ENCODE data around the gene VTI1B.
"Not testable (repeated sequence)": the region's sequence is repeated elsewhere in the genome, so short reads cannot be mapped to it uniquely, and the experiment has no call there.

The VTI1B gene

GRCh38 chr14:67674480-67675218, at the start of gene VTI1B:
TSS of gene VTI1B (minus strand) at chr14:67674632. CDS start at chr14:67674489, 143 bp downstream.
- DNase-seq (ENCODE audit: low spot score), result peak; percentile 90

GRCh38 chr14:67722293-67722692, 47.9 kb upstream of the VTI1B start:
- peak; percentile 38 for DNase-seq (ENCODE audit: low spot score)

GRCh38 chr14:67721875-67722274, 47.4 kb upstream of the VTI1B start:
- DNase-seq (ENCODE audit: low spot score), result no peak

GRCh38 chr14:67719866-67720265, 45.4 kb upstream of the VTI1B start:
- no peak for DNase-seq (ENCODE audit: low spot score)

GRCh38 chr14:67719385-67719784, 45.0 kb upstream of the VTI1B start:
- DNase-seq (ENCODE audit: low spot score), result not testable (repeated sequence)

- DNase-seq (ENCODE audit: low spot score), result no peak
These were observed 43.8 kb upstream of the VTI1B start for GRCh38 chr14:67718265-67718664.

- no peak for DNase-seq (ENCODE audit: low spot score)
These were observed 42.6 kb upstream of the VTI1B start for GRCh38 chr14:67717048-67717447.

- DNase-seq (ENCODE audit: low spot score), result no peak
These were observed 35.8 kb upstream of the VTI1B start for GRCh38 chr14:67710209-67710608.

- not testable (repeated sequence) for DNase-seq (ENCODE audit: low spot score)
These were observed 35.4 kb upstream of the VTI1B start for GRCh38 chr14:67709796-67710195.

GRCh38 chr14:67709346-67709745, 34.9 kb upstream of the VTI1B start:
- not testable (repeated sequence) for DNase-seq (ENCODE audit: low spot score)

GRCh38 chr14:67705211-67705610, 30.8 kb upstream of the VTI1B start:
- no peak for DNase-seq (ENCODE audit: low spot score)

- peak; percentile 57 for DNase-seq (ENCODE audit: low spot score)
These were observed 30.2 kb upstream of the VTI1B start for GRCh38 chr14:67704484-67705089.

- DNase-seq (ENCODE audit: low spot score), result no peak
These were observed 29.6 kb upstream of the VTI1B start for GRCh38 chr14:67703997-67704396.

GRCh38 chr14:67701492-67701891, 27.1 kb upstream of the VTI1B start, which contains the start of gene RDH12:
TSS of gene RDH12 (plus strand) at chr14:67701886. CDS start at chr14:67722643, 20,757 bp downstream.
- DNase-seq (ENCODE audit: low spot score), result not testable (repeated sequence)

GRCh38 chr14:67698179-67698578, 23.7 kb upstream of the VTI1B start:
- DNase-seq (ENCODE audit: low spot score), result no peak

- no peak for DNase-seq (ENCODE audit: low spot score)
These were observed 22.6 kb upstream of the VTI1B start for GRCh38 chr14:67697006-67697405.

GRCh38 chr14:67695394-67695949, 21.0 kb upstream of the VTI1B start, which contains the start of gene RDH11:
TSS of gene RDH11 (minus strand) at chr14:67695764. CDS start at chr14:67695703, 61 bp downstream.
- peak; percentile 88 for DNase-seq (ENCODE audit: low spot score)

- peak; percentile 85 for DNase-seq (ENCODE audit: low spot score)
These were observed 20.5 kb upstream of the VTI1B start for GRCh38 chr14:67694791-67695393.

GRCh38 chr14:67690011-67690410, 15.6 kb upstream of the VTI1B start:
- no peak for DNase-seq (ENCODE audit: low spot score)

- DNase-seq (ENCODE audit: low spot score), result no peak
These were observed 9.4 kb upstream of the VTI1B start for GRCh38 chr14:67683842-67684241.

- no peak for DNase-seq (ENCODE audit: low spot score)
These were observed 6.5 kb upstream of the VTI1B start for GRCh38 chr14:67680941-67681340.

GRCh38 chr14:67680121-67680602, 5.7 kb upstream of the VTI1B start:
- peak; percentile 80 for DNase-seq (ENCODE audit: low spot score)
